ENCODE measurements around the gene SLC34A3. TPM values are rescaled to one million over a fixed set of nuclear protein-coding genes. Genes with fewer than 3 reads are reported as not detected.

The SLC34A3 gene
- total and polyA plus RNA-seq, 9 donors: 0.15 to 0.46 TPM; not detected in 7

DNA sequence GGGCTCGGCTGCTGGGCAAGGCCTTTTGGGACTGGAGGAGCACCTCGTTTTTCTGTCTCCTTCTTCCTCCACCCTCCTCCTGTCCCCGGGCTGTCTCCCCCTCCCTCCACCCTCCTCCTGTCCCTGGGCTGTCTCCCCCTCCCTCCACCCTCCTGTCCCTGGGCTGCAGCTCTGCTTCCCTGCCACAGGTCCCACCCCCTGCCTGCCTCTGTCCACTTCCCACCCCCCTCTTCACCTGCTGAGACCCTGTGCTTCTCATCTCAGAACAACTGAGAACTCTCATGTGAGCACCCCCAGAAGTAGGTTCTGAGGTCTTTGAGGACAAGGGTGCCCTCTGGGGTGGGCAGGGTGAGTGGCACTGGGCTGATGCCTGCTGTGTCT lies 41.0 kb downstream of the SLC34A3 start:
- intact Hi-C loops (cut with DNase I): no loop called here
- no peak for TF ChIP-seq EP300 (IDR thresholded peaks at IDR 0.05)
- TF ChIP-seq, protein P1, sequence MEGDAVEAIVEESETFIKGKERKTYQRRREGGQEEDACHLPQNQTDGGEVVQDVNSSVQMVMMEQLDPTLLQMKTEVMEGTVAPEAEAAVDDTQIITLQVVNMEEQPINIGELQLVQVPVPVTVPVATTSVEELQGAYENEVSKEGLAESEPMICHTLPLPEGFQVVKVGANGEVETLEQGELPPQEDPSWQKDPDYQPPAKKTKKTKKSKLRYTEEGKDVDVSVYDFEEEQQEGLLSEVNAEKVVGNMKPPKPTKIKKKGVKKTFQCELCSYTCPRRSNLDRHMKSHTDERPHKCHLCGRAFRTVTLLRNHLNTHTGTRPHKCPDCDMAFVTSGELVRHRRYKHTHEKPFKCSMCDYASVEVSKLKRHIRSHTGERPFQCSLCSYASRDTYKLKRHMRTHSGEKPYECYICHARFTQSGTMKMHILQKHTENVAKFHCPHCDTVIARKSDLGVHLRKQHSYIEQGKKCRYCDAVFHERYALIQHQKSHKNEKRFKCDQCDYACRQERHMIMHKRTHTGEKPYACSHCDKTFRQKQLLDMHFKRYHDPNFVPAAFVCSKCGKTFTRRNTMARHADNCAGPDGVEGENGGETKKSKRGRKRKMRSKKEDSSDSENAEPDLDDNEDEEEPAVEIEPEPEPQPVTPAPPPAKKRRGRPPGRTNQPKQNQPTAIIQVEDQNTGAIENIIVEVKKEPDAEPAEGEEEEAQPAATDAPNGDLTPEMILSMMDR (IDR thresholded peaks at IDR 0.05): no peak
- no peak for TF ChIP-seq POLR2A (IDR thresholded peaks at IDR 0.05)
- WGBS, 3 donors: 39 to 58% (median 48%) methylated on average over 3 of the region's 3 CpGs
- no peak for DNase-seq
- H3K27ac ChIP-seq: no peak overlapping the region
- H3K27me3 ChIP-seq: no peaks in the 10 kb centered on the region
- H3K9me3 ChIP-seq: no peaks in the 10 kb centered on the region
- H3K36me3 ChIP-seq: no peaks in the 10 kb centered on the region
- H3K4me1 ChIP-seq (ENCODE audit: insufficient read depth): peaks cover 10% of the 10 kb centered on the region
- H3K4me3 ChIP-seq: no peak overlapping the region

DNA sequence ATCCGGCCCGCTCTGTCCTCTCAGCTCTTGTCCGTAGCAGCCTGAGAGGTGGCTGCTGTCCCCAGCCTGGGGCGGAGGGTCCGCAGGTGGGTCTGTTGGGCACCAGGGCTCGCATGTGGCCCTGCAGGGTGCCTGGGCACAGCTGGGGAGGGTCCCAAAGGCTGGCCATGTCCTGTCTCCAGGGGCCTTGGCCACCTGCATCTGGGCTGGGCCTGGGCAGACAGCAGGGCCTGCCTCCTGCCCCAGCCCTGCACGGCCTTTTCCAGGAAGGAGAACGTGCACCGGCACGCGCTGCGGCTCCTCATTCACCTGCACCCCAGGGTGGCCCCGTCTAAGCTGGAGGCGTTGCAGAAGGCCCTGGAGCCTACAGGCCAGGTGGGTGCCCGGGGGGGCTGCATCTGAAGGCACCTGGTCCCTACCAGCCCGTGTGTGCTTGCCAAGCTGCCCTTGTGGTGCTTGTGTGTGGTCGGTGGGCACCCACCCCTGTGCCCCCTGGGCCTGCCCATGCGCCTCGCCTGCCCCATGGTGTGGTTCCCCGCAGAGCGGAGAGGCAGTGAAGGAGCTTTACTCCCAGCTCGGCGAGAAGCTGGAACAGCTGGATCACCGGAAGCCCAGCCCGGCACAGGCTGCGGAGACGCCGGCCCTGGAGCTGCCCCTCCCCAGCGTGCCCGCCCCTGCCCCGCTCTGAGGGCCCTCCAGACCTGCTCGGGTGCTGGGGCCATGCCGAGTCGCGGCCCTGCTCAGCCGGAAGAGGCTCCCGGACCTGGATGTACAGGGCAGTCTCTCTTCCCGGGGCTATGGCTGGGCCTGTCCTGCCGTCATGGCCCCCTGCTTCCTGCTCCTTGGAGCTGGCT lies 41.8 kb downstream of the SLC34A3 start:
- H3K4me3 ChIP-seq: no peak overlapping the region
- peaks cover 18% of the 10 kb centered on the region for H3K4me1 ChIP-seq (ENCODE audit: insufficient read depth)
- DNase-seq: peak in 1 of 5 donors; percentile 21
- H3K9me3 ChIP-seq: no peaks in the 10 kb centered on the region
- no peaks in the 10 kb centered on the region for H3K27me3 ChIP-seq
- no peak overlapping the region for H3K27ac ChIP-seq
- TF ChIP-seq, protein P1 (IDR thresholded peaks at IDR 0.05): no peak
- TF ChIP-seq EP300 (IDR thresholded peaks at IDR 0.05) (no peak), POLR2A (IDR thresholded peaks at IDR 0.05) (no peak)
- no peaks in the 10 kb centered on the region for H3K36me3 ChIP-seq
- intact Hi-C loops (cut with DNase I): no loop called here
- WGBS, 3 donors: 92 to 94% (median 93%) methylated on average over 28 to 39 of the region's 39 CpGs

DNA sequence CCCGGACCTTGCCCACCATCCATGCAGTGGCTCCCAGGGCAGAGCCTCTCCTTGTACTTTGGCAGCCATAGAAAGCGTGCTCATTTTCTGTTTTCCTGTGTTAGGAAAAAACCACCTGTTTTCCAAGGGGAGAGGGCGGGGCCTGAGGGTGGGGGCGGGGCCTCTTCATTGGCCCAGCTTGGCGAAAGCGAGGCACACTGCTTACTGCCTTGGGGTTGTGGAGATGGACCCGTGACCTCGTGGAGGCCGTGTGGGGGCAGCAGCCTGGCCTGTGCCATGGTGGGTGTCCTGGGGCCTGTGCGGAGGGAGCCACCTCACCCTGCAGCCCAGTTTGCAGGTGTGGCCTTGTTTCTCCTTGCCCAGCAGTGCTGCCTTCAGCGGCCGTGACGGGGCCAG lies 42.4 kb downstream of the SLC34A3 start:
- Histone ChIP-seq H3K4me3 (no peak overlapping the region), H3K27ac (no peak overlapping the region), H3K27me3 (no peaks in the 10 kb centered on the region), H3K9me3 (no peaks in the 10 kb centered on the region), H3K36me3 (no peaks in the 10 kb centered on the region), H3K4me1 (ENCODE audit: insufficient read depth) (peaks cover 19% of the 10 kb centered on the region)
- TF ChIP-seq, protein P1 (IDR thresholded peaks at IDR 0.05): no peak
- TF ChIP-seq EP300 (IDR thresholded peaks at IDR 0.05) (no peak), POLR2A (IDR thresholded peaks at IDR 0.05) (no peak)
- intact Hi-C loops (cut with DNase I): no loop called here
- WGBS, 3 donors: 78 to 81% (median 80%) methylated on average over 13 of the region's 13 CpGs
- DNase-seq: no peak

DNA sequence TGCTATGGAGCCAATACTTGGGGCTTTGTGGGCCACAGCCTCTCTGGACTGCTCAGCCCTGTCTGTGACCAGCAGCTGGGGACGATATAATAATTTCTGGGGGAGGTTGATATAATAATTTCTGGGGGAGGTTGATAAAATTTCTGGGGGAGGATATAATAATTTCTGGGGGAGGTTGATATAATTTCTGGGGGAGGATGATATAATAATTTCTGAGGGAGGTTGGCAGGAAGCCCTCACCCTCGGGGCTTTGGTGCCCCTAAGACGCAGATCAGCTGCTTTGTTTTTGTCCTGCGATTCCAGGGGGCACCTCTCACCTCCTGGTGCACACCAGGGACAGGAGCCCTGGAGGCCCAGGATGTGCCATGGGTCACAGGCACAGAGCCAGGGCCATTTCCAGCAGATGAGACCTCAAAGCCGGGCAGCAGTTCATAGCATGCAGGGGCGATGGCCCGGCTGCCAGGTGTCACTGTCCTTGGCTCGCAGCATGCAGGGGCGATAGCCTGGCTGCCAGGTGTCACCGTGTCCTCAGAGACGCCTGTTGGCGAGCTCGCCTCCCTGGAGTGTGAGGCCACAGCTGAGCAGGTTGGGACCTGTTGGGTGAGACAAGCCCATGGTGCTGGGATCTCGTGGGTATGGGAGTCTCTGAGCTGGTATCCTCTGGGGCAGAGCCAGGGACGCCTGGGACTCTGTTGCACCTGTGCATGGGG lies 43.1 kb downstream of the SLC34A3 start:
- no peaks in the 10 kb centered on the region for H3K27me3 ChIP-seq
- no peaks in the 10 kb centered on the region for H3K9me3 ChIP-seq
- TF ChIP-seq POLR2A (IDR thresholded peaks at IDR 0.05): no peak
- TF ChIP-seq, protein P1 (IDR thresholded peaks at IDR 0.05): no peak
- TF ChIP-seq EP300 (IDR thresholded peaks at IDR 0.05): no peak
- H3K27ac ChIP-seq: no peak overlapping the region
- 71 to 83% (median 73%) methylated on average over 15 of the region's 15 CpGs for WGBS, 3 donors
- no peak overlapping the region for H3K4me3 ChIP-seq
- DNase-seq: peak in 2 of 5 donors; percentile 17 to 35
- no peaks in the 10 kb centered on the region for H3K36me3 ChIP-seq
- intact Hi-C loops (cut with DNase I): no loop called here
- H3K4me1 ChIP-seq (ENCODE audit: insufficient read depth): peaks cover 19% of the 10 kb centered on the region

All from ovary (tissue), 9 donors.